DND-41 (cell line): ENCODE measurements around the gene STPG3.
A peak's percentile ranks its signal among the peaks of the same experiment; 100 is the strongest.

Source experiments
- ATAC-seq: fragments of 200-7000 bp; cut with Tn5 transposase; 3 replicates; pipeline ENCODE4 v1.9.1; 2021; ENCODE audit warnings: low read depth; ENCODE audit not compliant: insufficient read depth
- DNase-seq: peaks from one replicate; pipeline ENCODE4 v3.0.0-alpha.2; 2020
- H2AFZ ChIP-seq: 2 replicates; pipeline ENCODE4 v1.6.0; 2012; ENCODE audit warnings: low read depth, low read length
- H3K27ac ChIP-seq: 2 replicates; pipeline ENCODE4 v1.5.1; 2012; ENCODE audit warnings: low read length, inconsistent platforms
- H3K27me3 ChIP-seq: fragments of 200-600 bp; sonication (generic); 2 replicates; pipeline ENCODE4 v1.6.0; 2012; ENCODE audit warnings: low read length, mild to moderate bottlenecking, inconsistent platforms; ENCODE audit not compliant: insufficient read depth, poor library complexity
- H3K36me3 ChIP-seq: 2 replicates; pipeline ENCODE4 v1.5.1; 2012; ENCODE audit warnings: low read length, inconsistent platforms; ENCODE audit not compliant: insufficient read depth
- H3K4me1 ChIP-seq: 2 replicates; pipeline ENCODE4 v1.5.1; 2012; ENCODE audit warnings: mild to moderate bottlenecking, low read length; ENCODE audit not compliant: insufficient read depth
- H3K4me2 ChIP-seq: 2 replicates; pipeline ENCODE4 v1.6.0; 2012; ENCODE audit warnings: mild to moderate bottlenecking, moderate library complexity, low read length, inconsistent platforms; ENCODE audit not compliant: insufficient read depth
- H3K4me3 ChIP-seq, 2 experiments: fragments of 200-600 bp in 1 of 2; shearing (Covaris generic) in 1 of 2; 2 replicates each; pipeline ENCODE4 v1.5.1; 2012 to 2016; ENCODE audit warnings: inconsistent platforms in 2 of 2, low read length in 2 of 2, mild to moderate bottlenecking in 2 of 2, low read depth in 1 of 2, moderate library complexity in 1 of 2
- H3K79me2 ChIP-seq: 2 replicates; pipeline ENCODE4 v1.6.0; 2012; ENCODE audit warnings: low read length, inconsistent platforms; ENCODE audit not compliant: insufficient read depth
- H3K9ac ChIP-seq: 2 replicates; pipeline ENCODE4 v1.6.0; 2012; ENCODE audit warnings: low read depth, mild to moderate bottlenecking, inconsistent platforms, low read length, moderate library complexity
- H3K9me3 ChIP-seq: 2 replicates; pipeline ENCODE4 v1.5.1; 2012; ENCODE audit warnings: low read length, moderate library complexity, mild to moderate bottlenecking, inconsistent platforms; ENCODE audit not compliant: insufficient read depth, severe bottlenecking
- H4K20me1 ChIP-seq: 2 replicates; pipeline ENCODE4 v1.6.0; 2012; ENCODE audit warnings: low read length; ENCODE audit not compliant: insufficient read depth
- EZH2 ChIP-seq: IDR thresholded peaks from 3 replicates; pipeline ENCODE4 v1.6.1; 2012; ENCODE audit warnings: borderline replicate concordance, low read depth, mild to moderate bottlenecking, moderate library complexity, low read length, inconsistent platforms; ENCODE audit not compliant: severe bottlenecking
- TF ChIP-seq, protein P1 (sequence below): IDR thresholded peaks from 2 replicates; pipeline ENCODE4 v1.5.1; 2012; ENCODE audit warnings: borderline replicate concordance, low read length, moderate library complexity, mild to moderate bottlenecking; ENCODE audit not compliant: poor library complexity, severe bottlenecking; ENCODE audit errors: extremely low read depth

STPG3 gene

DNA sequence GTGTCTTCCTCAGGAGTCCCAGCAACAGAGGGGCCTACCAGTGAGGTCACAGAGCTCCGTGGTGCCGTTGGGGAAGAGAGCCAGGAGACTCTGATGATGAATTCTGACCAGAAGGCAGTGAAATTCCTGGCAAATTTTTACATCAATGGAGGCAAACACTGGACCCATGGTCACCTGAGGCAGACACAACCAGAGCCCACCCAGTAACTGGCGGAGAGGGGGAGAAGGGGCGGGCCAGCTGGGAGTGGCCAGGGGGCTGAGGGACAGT lies at the start of gene STPG3:
STPG3 (plus strand) TSS at position 93 of the 268 bp plus-strand sequence; CDS start at position 94, 1 bp downstream.
- no peak within 1 kb of the TSS for H2AFZ ChIP-seq
- no peak for ATAC-seq
- peaks cover 15% of the 10 kb centered on the region for H3K79me2 ChIP-seq
- H3K27ac ChIP-seq: no peak within 1 kb of the TSS
- no peak within 1 kb of the TSS for H3K4me2 ChIP-seq
- H3K4me1 ChIP-seq: peaks cover 20% of the 10 kb centered on the region
- TF ChIP-seq, protein P1, sequence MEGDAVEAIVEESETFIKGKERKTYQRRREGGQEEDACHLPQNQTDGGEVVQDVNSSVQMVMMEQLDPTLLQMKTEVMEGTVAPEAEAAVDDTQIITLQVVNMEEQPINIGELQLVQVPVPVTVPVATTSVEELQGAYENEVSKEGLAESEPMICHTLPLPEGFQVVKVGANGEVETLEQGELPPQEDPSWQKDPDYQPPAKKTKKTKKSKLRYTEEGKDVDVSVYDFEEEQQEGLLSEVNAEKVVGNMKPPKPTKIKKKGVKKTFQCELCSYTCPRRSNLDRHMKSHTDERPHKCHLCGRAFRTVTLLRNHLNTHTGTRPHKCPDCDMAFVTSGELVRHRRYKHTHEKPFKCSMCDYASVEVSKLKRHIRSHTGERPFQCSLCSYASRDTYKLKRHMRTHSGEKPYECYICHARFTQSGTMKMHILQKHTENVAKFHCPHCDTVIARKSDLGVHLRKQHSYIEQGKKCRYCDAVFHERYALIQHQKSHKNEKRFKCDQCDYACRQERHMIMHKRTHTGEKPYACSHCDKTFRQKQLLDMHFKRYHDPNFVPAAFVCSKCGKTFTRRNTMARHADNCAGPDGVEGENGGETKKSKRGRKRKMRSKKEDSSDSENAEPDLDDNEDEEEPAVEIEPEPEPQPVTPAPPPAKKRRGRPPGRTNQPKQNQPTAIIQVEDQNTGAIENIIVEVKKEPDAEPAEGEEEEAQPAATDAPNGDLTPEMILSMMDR: no peak
- TF ChIP-seq EZH2: no peak
- H3K4me3 ChIP-seq: no peak within 1 kb of the TSS
- H3K36me3 ChIP-seq: peaks cover 6% of the 10 kb centered on the region
- peaks cover 6% of the 10 kb centered on the region for H4K20me1 ChIP-seq
- H3K9ac ChIP-seq: no peak within 1 kb of the TSS
- H3K27me3 ChIP-seq: no peaks in the 10 kb centered on the region
- no peaks in the 10 kb centered on the region for H3K9me3 ChIP-seq
- DNase-seq: no peak

DNA sequence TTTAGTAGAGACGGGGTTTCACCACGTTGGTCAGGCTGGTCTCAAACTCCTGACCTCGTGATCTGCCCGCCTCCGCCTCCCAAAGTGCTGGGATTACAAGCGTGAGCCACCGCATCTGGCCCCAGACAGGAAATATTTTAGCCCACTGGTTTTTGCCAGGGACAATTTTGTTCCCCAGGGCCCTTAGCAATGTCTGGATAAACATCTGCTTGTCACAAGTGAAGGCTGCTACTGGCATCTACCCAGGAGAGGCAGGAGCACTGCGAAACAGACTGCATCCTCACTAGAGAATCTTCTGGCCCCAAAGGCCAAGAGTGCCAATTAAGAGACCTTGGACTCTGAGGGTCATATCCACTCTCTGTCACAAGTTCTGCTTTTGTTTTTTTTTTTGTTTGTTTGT lies 48.1 kb upstream of the STPG3 start:
- Histone ChIP-seq H3K4me1 (peaks cover 75% of the 10 kb centered on the region), H3K27ac (no peak overlapping the region), H3K36me3 (peaks cover 28% of the 10 kb centered on the region), H3K4me2 (peak overlapping the region; percentile 99; the same call in 1 of the 2 replicates), H3K9me3 (no peaks in the 10 kb centered on the region), H3K4me3 (no peak overlapping the region), H4K20me1 (peaks cover 34% of the 10 kb centered on the region), H2AFZ (no peak overlapping the region), H3K27me3 (no peaks in the 10 kb centered on the region), H3K9ac (no peak overlapping the region), H3K79me2 (peaks cover 63% of the 10 kb centered on the region)
- DNase-seq: no peak
- ATAC-seq: no peak
- TF ChIP-seq EZH2: no peak
- TF ChIP-seq, protein P1: no peak

DNA sequence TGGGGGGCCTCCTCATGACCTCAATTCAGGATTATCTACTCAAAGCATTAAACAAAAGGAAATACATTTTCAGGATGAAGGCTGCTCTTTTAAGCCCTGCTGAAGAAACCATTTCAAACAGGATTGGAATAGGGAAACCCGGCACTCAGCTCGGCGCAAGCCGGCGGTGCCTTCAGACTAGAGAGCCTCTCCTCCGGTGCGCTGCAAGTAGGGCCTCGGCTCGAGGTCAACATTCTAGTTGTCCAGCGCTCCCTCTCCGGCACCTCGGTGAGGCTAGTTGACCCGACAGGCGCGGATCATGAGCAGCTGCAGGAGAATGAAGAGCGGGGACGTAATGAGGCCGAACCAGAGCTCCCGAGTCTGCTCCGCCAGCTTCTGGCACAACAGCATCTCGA lies 46.4 kb upstream of the STPG3 start:
- Histone ChIP-seq H3K9me3 (no peaks in the 10 kb centered on the region), H3K4me2 (peak overlapping the region; percentile 99), H3K4me3 (peak overlapping the region; percentile 99 to 100), H3K9ac (peak overlapping the region; percentile 98), H3K79me2 (peaks cover 59% of the 10 kb centered on the region), H3K36me3 (peaks cover 36% of the 10 kb centered on the region), H2AFZ (peak overlapping the region; percentile 92), H3K4me1 (peaks cover 57% of the 10 kb centered on the region), H4K20me1 (peaks cover 22% of the 10 kb centered on the region), H3K27me3 (no peaks in the 10 kb centered on the region), H3K27ac (peak overlapping the region; percentile 90)
- ATAC-seq (no peak), DNase-seq (no peak)
- TF ChIP-seq EZH2: no peak
- TF ChIP-seq, protein P1: no peak

DNA sequence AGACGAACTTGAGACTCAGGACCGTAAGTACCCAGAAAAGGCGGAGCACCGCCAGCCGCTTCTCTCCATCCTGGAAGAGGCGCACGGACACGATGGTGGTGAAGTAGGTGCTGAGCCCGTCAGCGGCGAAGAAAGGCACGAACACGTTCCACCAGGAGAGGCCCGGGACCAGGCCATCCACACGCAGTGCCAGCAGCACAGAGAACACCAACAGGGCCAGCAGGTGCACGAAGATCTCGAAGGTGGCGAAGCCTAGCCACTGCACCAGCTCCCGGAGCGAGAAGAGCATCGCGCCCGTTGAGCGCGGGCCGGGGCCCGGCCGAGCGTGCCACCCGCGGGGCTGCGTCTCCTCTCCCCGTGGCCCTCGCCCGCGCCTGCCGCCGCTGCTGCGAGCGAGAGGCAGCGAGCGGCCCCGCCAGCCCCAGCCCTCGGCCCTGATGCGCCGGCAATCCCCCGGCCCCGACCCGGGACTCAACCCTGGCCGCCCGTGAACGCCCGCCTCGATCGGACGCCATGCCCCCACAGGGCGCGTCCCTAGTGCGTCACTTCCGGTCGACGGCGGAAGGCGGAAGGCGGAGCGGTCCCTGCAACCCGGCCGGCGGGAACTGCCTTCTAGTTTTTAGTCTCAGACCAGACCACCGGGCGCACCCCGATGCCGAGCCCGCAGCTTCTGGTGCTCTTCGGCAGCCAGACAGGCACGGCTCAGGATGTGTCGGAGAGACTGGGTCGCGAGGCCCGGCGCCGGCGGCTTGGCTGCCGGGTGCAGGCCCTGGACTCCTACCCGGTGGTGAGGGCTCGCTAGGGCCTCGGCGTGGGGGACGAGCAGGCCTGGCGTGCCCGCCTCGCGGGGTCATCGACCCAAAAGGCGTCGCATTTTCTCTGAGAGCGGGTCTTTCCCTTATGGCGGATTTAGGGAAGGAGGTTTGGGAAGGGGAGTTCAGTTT lies 45.7 kb upstream of the STPG3 start, which contains the start of the genes NDOR1 and TMEM203:
NDOR1 (plus strand) TSS at position 575 of the 944 bp plus-strand sequence; CDS start at position 653, 78 bp downstream.
TMEM203 (minus strand) TSS at position 523 of the 944 bp plus-strand sequence; CDS start at position 289, 234 bp downstream.
- Histone ChIP-seq H2AFZ (peak within 1 kb of the TSS; percentile 92), H4K20me1 (peaks cover 22% of the 10 kb centered on the region), H3K4me3 (peak within 1 kb of the TSS; percentile 99 to 100), H3K9me3 (no peaks in the 10 kb centered on the region), H3K79me2 (peaks cover 59% of the 10 kb centered on the region), H3K4me1 (peaks cover 56% of the 10 kb centered on the region), H3K9ac (peak within 1 kb of the TSS; percentile 98), H3K36me3 (peaks cover 36% of the 10 kb centered on the region), H3K4me2 (peak within 1 kb of the TSS; percentile 99), H3K27me3 (no peaks in the 10 kb centered on the region), H3K27ac (peak within 1 kb of the TSS; percentile 90)
- no peak for TF ChIP-seq EZH2
- TF ChIP-seq, protein P1: no peak
- ATAC-seq: peak; percentile 53
- DNase-seq: peak; percentile 87
